Tibial artery (tissue), 4 donors: ENCODE measurements around the gene DCTPP1.

ENCODE experiments used
- DNase-seq, 2 donors: peaks; one replicate each; pipeline ENCODE4 v3.0.0-alpha.2; 2019
- H3K27ac ChIP-seq, 2 donors: fragments of 200-600 bp; sonication (generic) in 1 of 2; 1 replicate in 1 of 2; 2 replicates in 1 of 2; pipeline ENCODE4 v1.5.1; 2018 to 2019; ENCODE audit warnings: mild to moderate bottlenecking in 1 of 2
- H3K27me3 ChIP-seq, 2 donors: fragments of 200-600 bp; sonication (generic) in 1 of 2; one replicate each; pipeline versions ENCODE4 v1.5.1 to v1.6.0; 2016 to 2019
- H3K36me3 ChIP-seq, 3 donors: fragments of 200-600 bp; sonication (generic) in 2 of 3; one replicate each; pipeline ENCODE4 v1.5.1; 2016 to 2019; ENCODE audit warnings: mild to moderate bottlenecking in 2 of 3
- H3K4me1 ChIP-seq, 4 donors: fragments of 200-600 bp; sonication (generic) in 2 of 4; 1 replicate in 3 of 4; 2 replicates in 1 of 4; pipeline ENCODE4 v1.5.1; 2016 to 2019
- H3K4me3 ChIP-seq, 2 donors: fragments of 200-600 bp; sonication (generic) in 1 of 2; 1 replicate in 1 of 2; 2 replicates in 1 of 2; pipeline ENCODE4 v1.5.1; 2018 to 2019; ENCODE audit warnings: mild to moderate bottlenecking in 2 of 2
- H3K9me3 ChIP-seq, 3 donors: fragments of 200-600 bp; sonication (generic) in 1 of 3; one replicate each; pipeline ENCODE4 v1.5.1; 2016 to 2019
- CTCF ChIP-seq, 2 experiments: fragments of 200-600 bp in 1 of 2; fragments of 450-650 bp in 1 of 2; IDR thresholded peaks; one replicate each; pipeline ENCODE4 v1.5.1; 2017 to 2019; ENCODE audit warnings: antibody characterized with exemption in 2 of 2, mild to moderate bottlenecking in 1 of 2, moderate library complexity in 1 of 2
- intact Hi-C: fragments of 100-400 bp; cut with DNase I; formaldehyde crosslinking; loops from one replicate; pipeline ENCODE4 v1.15.0; 2023; ENCODE audit warnings: low total_unique reads

The DCTPP1 gene

GRCh38 chr16:30421010-30421409 lies 8.8 kb downstream of the DCTPP1 start:
- intact Hi-C loops = no loop called here
- Histone ChIP-seq H3K27ac (no peak overlapping the region), H3K4me3 (no peak overlapping the region), H3K4me1 (peaks cover 0 to 14% (median 6%) of the 10 kb centered on the region in 4 donors), H3K27me3 (no peaks in the 10 kb centered on the region), H3K9me3 (no peaks in the 10 kb centered on the region), H3K36me3 (peaks cover 11 to 48% (median 14%) of the 10 kb centered on the region in 3 donors)
- no peak for TF ChIP-seq CTCF (IDR thresholded peaks at IDR 0.05)
- DNase-seq = no peak

DNA sequence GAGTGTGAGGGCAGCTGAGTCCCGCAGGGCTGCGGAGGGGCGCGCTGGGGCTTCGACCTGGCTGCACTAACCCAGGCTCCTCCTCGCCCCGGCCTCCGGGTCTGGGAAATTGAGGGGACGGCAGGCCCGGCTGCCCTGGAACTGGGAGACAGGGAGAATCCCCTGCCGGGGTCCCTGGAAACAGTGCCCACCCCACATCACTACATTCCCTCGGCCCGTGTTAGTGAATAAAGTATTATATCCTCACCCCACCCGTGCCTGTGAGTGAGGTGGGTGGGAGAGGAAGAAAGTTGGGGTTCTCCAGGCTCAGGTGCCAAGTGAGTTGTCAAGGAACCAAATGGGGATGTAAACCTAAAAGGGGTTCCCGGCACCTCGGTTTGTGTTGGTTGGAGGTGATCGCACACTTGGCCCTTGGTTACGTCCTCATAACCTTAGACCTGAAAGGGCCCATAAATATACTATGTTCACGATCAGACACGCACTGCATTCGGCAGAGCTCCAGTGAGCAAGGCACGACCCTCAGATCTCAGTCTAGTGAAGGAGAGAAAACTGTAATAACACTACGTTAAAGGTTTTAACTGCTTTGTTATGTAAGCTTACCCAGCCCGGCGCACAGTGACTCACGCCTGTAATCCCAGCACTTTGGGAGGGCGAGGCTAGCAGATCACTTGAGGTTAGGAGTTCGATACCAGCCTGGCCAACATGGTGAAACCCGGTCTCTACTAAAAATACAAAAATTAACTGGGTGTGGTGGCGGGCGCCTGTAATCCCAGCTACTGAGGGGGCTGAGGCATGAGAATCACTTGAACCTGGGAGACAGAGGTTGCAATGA lies 11.3 kb downstream of the DCTPP1 start:
- peak overlapping the region; percentile 57 to 68 for H3K4me3 ChIP-seq
- TF ChIP-seq CTCF (IDR thresholded peaks at IDR 0.05) = no peak
- peaks cover 6 to 35% (median 7%) of the 10 kb centered on the region in 3 donors for H3K36me3 ChIP-seq
- no peaks in the 10 kb centered on the region for H3K27me3 ChIP-seq
- DNase-seq = no peak
- H3K27ac ChIP-seq = peak overlapping the region; percentile 53 to 78
- H3K4me1 ChIP-seq = peaks cover 0 to 14% (median 6%) of the 10 kb centered on the region in 4 donors
- no peaks in the 10 kb centered on the region for H3K9me3 ChIP-seq
- intact Hi-C loops = no loop called here

DNA sequence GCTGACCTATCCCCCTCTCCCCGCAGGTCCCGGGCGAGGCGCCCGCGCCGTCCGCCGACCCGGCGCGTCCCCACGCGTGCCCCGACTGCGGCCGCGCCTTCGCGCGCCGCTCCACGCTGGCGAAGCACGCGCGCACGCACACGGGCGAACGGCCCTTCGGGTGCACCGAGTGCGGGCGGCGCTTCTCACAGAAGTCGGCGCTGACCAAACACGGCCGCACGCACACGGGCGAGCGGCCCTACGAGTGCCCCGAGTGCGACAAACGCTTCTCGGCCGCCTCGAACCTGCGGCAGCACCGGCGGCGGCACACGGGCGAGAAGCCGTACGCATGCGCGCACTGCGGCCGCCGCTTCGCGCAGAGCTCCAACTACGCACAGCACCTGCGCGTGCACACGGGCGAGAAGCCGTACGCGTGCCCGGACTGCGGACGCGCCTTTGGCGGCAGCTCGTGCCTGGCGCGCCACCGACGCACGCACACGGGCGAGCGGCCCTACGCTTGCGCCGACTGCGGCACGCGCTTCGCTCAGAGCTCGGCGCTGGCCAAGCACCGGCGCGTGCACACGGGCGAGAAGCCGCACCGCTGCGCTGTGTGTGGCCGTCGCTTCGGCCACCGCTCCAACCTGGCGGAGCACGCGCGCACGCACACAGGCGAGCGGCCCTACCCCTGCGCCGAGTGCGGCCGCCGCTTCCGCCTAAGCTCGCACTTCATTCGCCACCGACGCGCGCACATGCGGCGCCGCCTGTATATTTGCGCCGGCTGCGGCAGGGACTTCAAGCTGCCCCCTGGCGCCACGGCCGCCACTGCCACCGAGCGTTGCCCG lies 12.1 kb downstream of the DCTPP1 start:
- peak overlapping the region; percentile 53 to 78 for H3K27ac ChIP-seq

DNA sequence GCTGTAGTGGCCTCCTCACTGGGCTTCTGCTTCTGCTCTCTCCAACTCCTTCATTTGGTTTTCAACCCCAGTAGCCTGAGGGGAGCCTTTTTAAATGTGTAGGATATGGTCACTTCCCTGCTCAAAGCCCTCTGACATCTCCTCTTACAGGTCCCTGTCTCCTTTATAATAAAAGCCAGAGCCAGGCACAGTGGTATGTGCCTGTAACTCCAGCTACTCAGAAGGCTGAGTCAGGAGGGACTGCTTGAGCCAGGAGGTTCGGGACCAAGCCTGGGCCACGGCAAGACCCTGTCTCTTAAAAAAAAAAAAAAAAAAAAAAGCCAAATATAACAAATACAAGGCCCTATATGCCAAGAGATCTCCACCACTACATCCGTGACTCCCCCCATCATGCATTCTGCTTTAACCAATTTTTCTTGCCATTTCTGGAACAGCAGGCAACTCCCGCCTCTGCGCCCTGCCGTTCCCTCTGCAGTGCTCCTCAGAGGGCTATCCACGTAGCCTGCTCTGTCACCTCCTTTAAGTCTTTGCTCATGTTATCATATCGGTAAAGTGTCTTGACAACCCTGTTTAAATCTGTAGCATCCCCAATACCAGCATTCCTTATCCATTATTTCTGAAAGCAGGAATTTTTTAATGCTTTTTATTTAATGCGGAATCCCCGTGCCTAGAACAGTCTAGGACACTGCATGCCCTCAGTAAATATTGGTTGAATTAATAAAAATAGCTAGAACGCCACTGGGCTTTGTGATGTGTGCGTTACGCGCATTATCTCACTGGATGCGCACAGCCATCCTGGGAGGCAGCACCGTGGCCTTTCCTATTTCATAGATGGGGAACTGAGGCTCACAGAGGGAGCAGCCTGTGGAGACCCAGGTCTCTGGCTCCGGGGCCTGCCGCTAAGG lies 13.0 kb downstream of the DCTPP1 start:
- H3K27me3 ChIP-seq = no peaks in the 10 kb centered on the region
- H3K4me3 ChIP-seq = peak overlapping the region; percentile 57 to 68
- no peak for DNase-seq
- peaks cover 0 to 31% (median 0%) of the 10 kb centered on the region in 3 donors for H3K36me3 ChIP-seq
- H3K27ac ChIP-seq = peak overlapping the region; percentile 53 to 78
- intact Hi-C loops = no loop called here
- H3K9me3 ChIP-seq = no peaks in the 10 kb centered on the region
- peaks cover 0 to 14% (median 6%) of the 10 kb centered on the region in 4 donors for H3K4me1 ChIP-seq
- no peak for TF ChIP-seq CTCF (IDR thresholded peaks at IDR 0.05)

More for the DNA sequence above, 12.1 kb downstream of the DCTPP1 start:
- intact Hi-C loops = no loop called here
- Histone ChIP-seq H3K9me3 (no peaks in the 10 kb centered on the region), H3K4me1 (peaks cover 0 to 14% (median 6%) of the 10 kb centered on the region in 4 donors), H3K4me3 (peak overlapping the region; percentile 57 to 68), H3K27me3 (no peaks in the 10 kb centered on the region), H3K36me3 (peaks cover 0 to 31% (median under 1%) of the 10 kb centered on the region in 3 donors)
- DNase-seq = peak; percentile 51 to 79
- no peak for TF ChIP-seq CTCF (IDR thresholded peaks at IDR 0.05)

- Histone ChIP-seq H3K27ac (no peak overlapping the region), H3K36me3 (peaks cover 0 to 31% (median 5%) of the 10 kb centered on the region in 3 donors), H3K4me3 (no peak overlapping the region), H3K27me3 (no peaks in the 10 kb centered on the region), H3K9me3 (no peaks in the 10 kb centered on the region), H3K4me1 (peaks cover 0 to 14% (median 6%) of the 10 kb centered on the region in 4 donors)
- no peak for TF ChIP-seq CTCF (IDR thresholded peaks at IDR 0.05)
- DNase-seq = no peak
- intact Hi-C loops = no loop called here
Observed at GRCh38 chr16:30416047-30416603, 13.7 kb downstream of the DCTPP1 start.
